Measurements from ENCODE around the gene TMIGD1.

DNA sequence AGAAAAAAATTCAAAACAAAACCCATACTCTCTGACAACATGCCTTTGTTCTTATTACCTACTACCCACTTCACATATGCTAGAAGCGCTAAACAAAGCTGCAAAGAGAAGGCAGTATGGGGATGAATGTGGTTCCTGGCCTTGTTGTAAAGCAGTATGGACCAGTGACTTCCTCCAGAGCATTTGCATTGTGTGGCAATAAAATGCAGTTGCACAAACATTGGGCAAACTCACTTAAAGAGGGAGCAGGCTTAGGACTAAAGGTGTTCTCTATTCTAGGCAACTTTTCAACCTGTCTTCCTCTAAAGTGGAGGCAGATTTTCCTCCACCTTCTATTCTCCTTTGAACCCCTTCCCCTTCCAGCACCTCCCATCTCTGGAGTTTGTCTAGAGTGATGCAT, 17.1 kb downstream of the TMIGD1 start:
- no peak for TF ChIP-seq POLR2A (IDR thresholded peaks at IDR 0.05)
- TF ChIP-seq, protein P1, sequence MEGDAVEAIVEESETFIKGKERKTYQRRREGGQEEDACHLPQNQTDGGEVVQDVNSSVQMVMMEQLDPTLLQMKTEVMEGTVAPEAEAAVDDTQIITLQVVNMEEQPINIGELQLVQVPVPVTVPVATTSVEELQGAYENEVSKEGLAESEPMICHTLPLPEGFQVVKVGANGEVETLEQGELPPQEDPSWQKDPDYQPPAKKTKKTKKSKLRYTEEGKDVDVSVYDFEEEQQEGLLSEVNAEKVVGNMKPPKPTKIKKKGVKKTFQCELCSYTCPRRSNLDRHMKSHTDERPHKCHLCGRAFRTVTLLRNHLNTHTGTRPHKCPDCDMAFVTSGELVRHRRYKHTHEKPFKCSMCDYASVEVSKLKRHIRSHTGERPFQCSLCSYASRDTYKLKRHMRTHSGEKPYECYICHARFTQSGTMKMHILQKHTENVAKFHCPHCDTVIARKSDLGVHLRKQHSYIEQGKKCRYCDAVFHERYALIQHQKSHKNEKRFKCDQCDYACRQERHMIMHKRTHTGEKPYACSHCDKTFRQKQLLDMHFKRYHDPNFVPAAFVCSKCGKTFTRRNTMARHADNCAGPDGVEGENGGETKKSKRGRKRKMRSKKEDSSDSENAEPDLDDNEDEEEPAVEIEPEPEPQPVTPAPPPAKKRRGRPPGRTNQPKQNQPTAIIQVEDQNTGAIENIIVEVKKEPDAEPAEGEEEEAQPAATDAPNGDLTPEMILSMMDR (IDR thresholded peaks at IDR 0.05) = no peak

Measured in lower leg skin (tissue), 3 donors.